ENCODE results near the gene ANO1. TPM values are rescaled to one million over a fixed set of nuclear protein-coding genes. Genes with fewer than 3 reads are reported as not detected.

ANO1 gene
- polyA plus RNA-seq, 2 of the 4 experiments (the other 2 are of a cell fraction) = 0.27 to 0.44 TPM

GRCh38 chr11:70132641-70133040, 54.5 kb downstream of the ANO1 start:
- ChIA-PET CTCF (interaction anchor here (1.2 to 1.9 kb wide), 4 partner anchors 15 to 218 kb away, joined by 3 to 5 read pairs (median 4); no protein-coding TSS in a partner anchor), POLR2A (no interaction called here)
- Histone ChIP-seq H3K4me1 (peaks cover 17% of the 10 kb centered on the region), H3K4me3 (no peak overlapping the region), H3K4me2 (no peak overlapping the region), H3K9me3 (no peaks in the 10 kb centered on the region), H3K27ac (no peak overlapping the region)
- WGBS (ENCODE audit: missing lambda C conversion rate) = 81% methylated on average over 4 of the region's 6 CpGs
- TF ChIP-seq EHF (CRISPR knock-in tag; IDR thresholded peaks at IDR 0.05) (no peak), ELK1 (IDR thresholded peaks at IDR 0.05; ENCODE audit: low read depth, low read length) (no peak), HOXA7 (CRISPR knock-in tag; IDR thresholded peaks at IDR 0.05) (no peak), CBX2 (IDR thresholded peaks at IDR 0.05; ENCODE audit: borderline replicate concordance, low read depth) (no peak), ZC3H11A (IDR thresholded peaks at IDR 0.05) (no peak), CHD4 (IDR thresholded peaks at IDR 0.05; ENCODE audit: borderline replicate concordance) (no peak), ZNF302 (CRISPR knock-in tag; IDR thresholded peaks at IDR 0.05) (no peak), TFCP2L1 (CRISPR knock-in tag; IDR thresholded peaks at IDR 0.05) (no peak), HMGXB4 (CRISPR knock-in tag; IDR thresholded peaks at IDR 0.05; ENCODE audit: borderline replicate concordance) (no peak), HES2 (IDR thresholded peaks at IDR 0.05) (no peak), NR3C1 (IDR thresholded peaks at IDR 0.05) (no peak), REST (IDR thresholded peaks at IDR 0.05) (no peak), FOSB (CRISPR knock-in tag; IDR thresholded peaks at IDR 0.05) (no peak), FOSL2 (IDR thresholded peaks at IDR 0.05) (no peak), FOSL2 (CRISPR knock-in tag; IDR thresholded peaks at IDR 0.05) (no peak)
- TF ChIP-seq, protein P1, sequence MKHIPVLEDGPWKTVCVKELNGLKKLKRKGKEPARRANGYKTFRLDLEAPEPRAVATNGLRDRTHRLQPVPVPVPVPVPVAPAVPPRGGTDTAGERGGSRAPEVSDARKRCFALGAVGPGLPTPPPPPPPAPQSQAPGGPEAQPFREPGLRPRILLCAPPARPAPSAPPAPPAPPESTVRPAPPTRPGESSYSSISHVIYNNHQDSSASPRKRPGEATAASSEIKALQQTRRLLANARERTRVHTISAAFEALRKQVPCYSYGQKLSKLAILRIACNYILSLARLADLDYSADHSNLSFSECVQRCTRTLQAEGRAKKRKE (CRISPR knock-in tag; IDR thresholded peaks at IDR 0.05; ENCODE audit: low read depth) = no peak
- TF ChIP-seq, protein P2, sequence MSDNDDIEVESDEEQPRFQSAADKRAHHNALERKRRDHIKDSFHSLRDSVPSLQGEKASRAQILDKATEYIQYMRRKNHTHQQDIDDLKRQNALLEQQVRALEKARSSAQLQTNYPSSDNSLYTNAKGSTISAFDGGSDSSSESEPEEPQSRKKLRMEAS (IDR thresholded peaks at IDR 0.05) = no peak
- DNase-seq (ENCODE audit: low read depth in 1 of 2, low spot score in 1 of 2) (no peak), FAIRE-seq (no peak), ATAC-seq (no peak)

- no peak for TF ChIP-seq RNF2 (IDR thresholded peaks at IDR 0.05; ENCODE audit: borderline replicate concordance, low read depth)
- TF ChIP-seq SMC3 (IDR thresholded peaks at IDR 0.05) = no peak
- TF ChIP-seq EHMT2 (IDR thresholded peaks at IDR 0.05; ENCODE audit: low read depth) = no peak
- no peak for TF ChIP-seq JUN (IDR thresholded peaks at IDR 0.05)
- TF ChIP-seq, protein P3, sequence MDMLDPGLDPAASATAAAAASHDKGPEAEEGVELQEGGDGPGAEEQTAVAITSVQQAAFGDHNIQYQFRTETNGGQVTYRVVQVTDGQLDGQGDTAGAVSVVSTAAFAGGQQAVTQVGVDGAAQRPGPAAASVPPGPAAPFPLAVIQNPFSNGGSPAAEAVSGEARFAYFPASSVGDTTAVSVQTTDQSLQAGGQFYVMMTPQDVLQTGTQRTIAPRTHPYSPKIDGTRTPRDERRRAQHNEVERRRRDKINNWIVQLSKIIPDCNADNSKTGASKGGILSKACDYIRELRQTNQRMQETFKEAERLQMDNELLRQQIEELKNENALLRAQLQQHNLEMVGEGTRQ (IDR thresholded peaks at IDR 0.05) = no peak
- TF ChIP-seq NR3C1 (IDR thresholded peaks at IDR 0.05) = no peak
- TF ChIP-seq, protein P1 (CRISPR knock-in tag; IDR thresholded peaks at IDR 0.05; ENCODE audit: low read depth) = no peak
- no peak for TF ChIP-seq JUNB (IDR thresholded peaks at IDR 0.05)
- no peak for FAIRE-seq
- DNase-seq (ENCODE audit: low read depth in 1 of 2, low spot score in 1 of 2) = no peak
- WGBS (ENCODE audit: missing lambda C conversion rate) = 75% methylated on average over 16 of the region's 16 CpGs
- no peak overlapping the region for H3K4me2 ChIP-seq
- CTCF ChIA-PET = interaction anchor here (0.8 to 1.4 kb wide), 4 partner anchors 11 to 190 kb away, joined by 3 to 5 read pairs (median 4); no protein-coding TSS in a partner anchor
- H3K4me3 ChIP-seq = no peak overlapping the region
- no peak for ATAC-seq
- POLR2A ChIA-PET = no interaction called here
- no peak overlapping the region for H3K27ac ChIP-seq
- H3K9me3 ChIP-seq = no peaks in the 10 kb centered on the region
- peaks cover 5% of the 10 kb centered on the region for H3K4me1 ChIP-seq
These were observed 55.7 kb downstream of the ANO1 start for GRCh38 chr11:70133771-70134335.

Data from A549 (cell line).